ENCODE data around the gene POLD1.

Gene POLD1

DNA sequence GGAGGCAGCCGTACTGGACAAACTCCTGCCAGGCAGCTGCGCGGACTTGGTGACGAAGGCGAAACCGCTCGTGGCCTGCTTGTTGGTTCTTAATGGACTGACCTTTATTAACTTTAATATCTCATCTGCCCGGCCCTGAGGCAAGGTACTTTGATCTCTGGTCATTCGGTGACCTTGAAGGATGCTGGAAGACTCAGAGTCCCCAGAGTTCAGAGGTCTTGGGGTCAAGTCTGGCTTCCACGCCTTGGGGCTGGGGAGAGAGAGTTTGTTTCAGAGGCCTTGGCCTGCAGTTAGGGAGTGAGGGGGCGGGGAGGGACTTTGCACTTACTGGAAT, 82.5 kb downstream of the POLD1 start:
- no peak for DNase-seq (ENCODE audit: low spot score)

- DNase-seq (ENCODE audit: low spot score): no peak
These were observed 83.4 kb downstream of the POLD1 start for GRCh38 chr19:50467566-50467965.

Data from putamen (tissue), 1 donor.